Activated CD4-positive, CD25-positive, alpha-beta regulatory T cell treated with anti-CD3 and anti-CD28 coated beads, Interleukin-2, amount 50 U/mL, for 24 hours (primary cell): Measurements from ENCODE around the gene PTGR2.
"Not testable (repeated sequence)": the region's sequence is repeated elsewhere in the genome, so short reads cannot be mapped to it uniquely, and the experiment has no call there.

ENCODE experiments used
- ATAC-seq, 2 donors: fragments of 150-1000 bp; cut with Tn5 transposase; one replicate each; pipeline ENCODE4 v1.10.0; 2021; ENCODE audit warnings: mild to moderate bottlenecking in 1 of 2, moderate library complexity in 1 of 2

The PTGR2 gene

GRCh38 chr14:73851567-73852382 lies at the start of gene PTGR2:
TSS of gene PTGR2 (plus strand) at chr14:73851831. CDS start at chr14:73858863, 7,032 bp downstream.
- ATAC-seq = peak; percentile 94 to 95

GRCh38 chr14:73802431-73803188 lies 49.0 kb upstream of the PTGR2 start:
- ATAC-seq = no peak

DNA sequence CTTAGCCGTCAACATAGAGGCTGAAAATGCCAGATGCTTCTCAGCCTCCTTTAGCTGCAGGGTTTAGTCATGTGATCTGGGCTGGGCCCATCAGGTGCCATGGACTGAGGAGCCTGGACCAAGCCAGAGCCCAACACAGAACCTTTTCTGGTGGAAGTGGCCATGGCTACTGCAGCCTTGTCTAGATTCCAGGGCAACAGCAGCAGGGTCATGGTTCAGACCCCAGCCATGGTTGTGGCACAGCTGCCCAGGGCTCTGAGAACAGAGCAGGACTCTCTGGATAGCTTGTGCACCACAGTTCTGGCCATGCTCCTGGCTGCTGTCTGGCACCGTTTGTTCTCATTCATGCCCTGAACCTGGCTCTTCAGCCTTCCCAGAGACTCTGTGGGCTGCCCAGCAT lies 47.0 kb upstream of the PTGR2 start:
- no peak for ATAC-seq

DNA sequence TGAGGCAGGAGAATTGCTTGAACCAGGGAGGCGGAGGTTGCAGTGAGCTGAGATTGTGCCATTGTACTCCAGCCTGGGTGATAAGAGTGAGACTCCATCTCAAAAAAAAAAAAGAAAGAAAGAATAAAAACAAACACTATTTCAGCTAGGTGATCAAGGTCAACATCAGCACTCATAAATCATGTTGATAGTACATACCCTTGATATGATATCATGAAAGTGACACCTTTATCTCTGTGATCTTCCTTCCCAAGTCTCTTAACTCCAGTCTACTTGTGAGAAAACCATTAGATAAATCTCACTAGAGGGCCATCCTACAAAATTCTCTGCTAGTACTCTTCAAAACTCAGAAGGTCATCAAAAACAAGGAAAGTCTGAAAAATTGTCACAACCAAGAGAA lies 44.2 kb upstream of the PTGR2 start:
- no peak for ATAC-seq

DNA sequence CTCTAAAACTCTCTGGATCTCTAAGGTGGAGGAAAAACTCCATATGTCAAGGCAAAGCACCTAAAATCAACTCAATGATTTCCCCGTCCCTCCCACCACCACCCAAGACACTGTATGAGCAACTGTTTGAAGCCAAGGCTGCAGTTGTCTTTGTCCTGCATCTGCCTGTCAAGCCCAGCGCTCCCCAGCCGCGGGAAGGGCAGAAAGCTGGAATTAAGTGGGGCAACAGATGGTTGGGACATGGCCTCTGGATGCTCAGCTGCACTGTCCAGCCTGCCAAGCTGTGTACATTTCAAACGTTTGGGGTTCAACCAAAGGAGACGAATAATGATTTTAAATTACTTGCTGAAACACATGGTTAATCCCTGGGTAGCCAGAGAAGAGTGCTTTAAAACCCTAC lies 42.2 kb upstream of the PTGR2 start:
- no peak for ATAC-seq

GRCh38 chr14:73810478-73811163 lies 41.0 kb upstream of the PTGR2 start:
- ATAC-seq = no peak

- no peak for ATAC-seq
Observed at GRCh38 chr14:73811164-73811503, 40.5 kb upstream of the PTGR2 start.

GRCh38 chr14:73814153-73814552 lies 37.5 kb upstream of the PTGR2 start:
- peak; percentile 25 to 48 for ATAC-seq

DNA sequence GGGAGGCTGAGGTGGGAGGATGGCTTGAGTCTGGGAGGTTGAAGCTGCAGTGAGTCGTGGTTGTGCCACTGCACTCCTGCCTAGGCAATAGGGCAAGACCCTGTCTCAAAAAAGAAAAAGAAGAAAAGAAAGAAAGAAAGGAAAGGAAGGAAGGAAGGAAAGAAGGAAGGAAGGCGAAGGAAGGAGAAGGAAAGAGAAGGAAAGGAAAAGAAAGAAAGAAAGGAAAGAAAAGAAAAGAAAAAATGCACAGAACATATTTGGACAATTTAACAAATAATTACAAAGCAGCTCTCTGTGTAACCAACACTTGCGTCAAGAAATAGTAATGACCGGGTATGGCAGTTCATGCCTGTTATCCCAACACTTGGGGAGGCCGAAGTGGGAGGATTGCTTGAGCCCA lies 35.8 kb upstream of the PTGR2 start:
- ATAC-seq = no peak

- no peak for ATAC-seq
Observed at GRCh38 chr14:73816393-73816816, 35.2 kb upstream of the PTGR2 start.

DNA sequence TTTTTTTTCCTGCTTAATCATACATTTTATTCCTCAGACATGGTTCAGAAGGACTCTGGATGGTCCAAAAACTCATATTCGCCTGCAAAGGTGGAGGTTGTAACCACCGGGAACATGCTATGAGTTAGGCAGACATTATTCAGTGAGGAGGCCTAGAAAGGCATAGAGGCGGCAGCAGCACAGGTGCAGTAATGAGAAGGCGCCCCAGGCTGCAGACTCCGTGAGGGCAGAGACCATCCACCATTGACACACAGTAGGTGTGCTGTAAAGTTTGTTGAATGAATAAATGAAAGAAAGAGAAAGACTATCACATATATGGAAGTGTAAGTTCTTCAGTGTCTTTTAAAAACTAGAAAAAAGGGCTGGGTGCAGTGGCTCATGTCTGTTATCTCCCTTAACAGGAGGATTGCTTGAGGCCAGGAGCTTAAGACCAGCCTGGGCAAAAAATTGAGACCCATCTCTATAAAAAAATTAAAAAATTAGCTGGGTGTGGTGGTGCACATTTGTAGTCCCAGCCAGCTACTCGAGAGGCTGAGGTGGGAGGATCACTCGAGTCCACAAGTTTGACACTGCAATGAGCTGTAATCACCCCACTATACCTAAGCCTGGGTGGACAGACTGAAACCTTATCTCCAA lies 34.5 kb upstream of the PTGR2 start:
- ATAC-seq = no peak

GRCh38 chr14:73818821-73819220 lies 32.8 kb upstream of the PTGR2 start:
- no peak for ATAC-seq

- ATAC-seq = no peak
Observed at GRCh38 chr14:73820631-73821030, 31.0 kb upstream of the PTGR2 start.

- ATAC-seq = no peak
Observed at GRCh38 chr14:73823339-73823885, 28.2 kb upstream of the PTGR2 start.

DNA sequence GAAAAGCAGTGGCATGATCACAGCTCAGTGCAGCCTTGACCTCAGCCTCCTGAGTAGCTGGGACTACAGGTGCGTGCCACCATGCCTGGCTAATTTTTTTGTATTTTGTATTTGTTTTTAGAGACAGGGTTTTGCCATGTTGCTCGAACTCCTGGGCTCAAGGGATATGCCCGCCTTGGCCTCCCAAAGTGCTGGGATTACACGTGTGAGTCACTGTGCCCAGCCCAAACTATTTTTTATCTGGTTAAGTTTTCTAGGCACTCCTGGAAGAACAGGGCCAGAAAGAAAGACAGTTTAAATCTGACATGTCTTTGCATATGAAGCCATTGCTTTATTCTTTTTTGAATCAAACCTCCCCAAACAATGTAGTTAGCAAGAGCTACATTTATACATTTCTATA lies 27.5 kb upstream of the PTGR2 start:
- no peak for ATAC-seq

GRCh38 chr14:73824536-73824935 lies 27.1 kb upstream of the PTGR2 start:
- ATAC-seq = no peak

- peak; percentile 62 to 67 for ATAC-seq
Observed at GRCh38 chr14:73825551-73826188, 26.0 kb upstream of the PTGR2 start.

DNA sequence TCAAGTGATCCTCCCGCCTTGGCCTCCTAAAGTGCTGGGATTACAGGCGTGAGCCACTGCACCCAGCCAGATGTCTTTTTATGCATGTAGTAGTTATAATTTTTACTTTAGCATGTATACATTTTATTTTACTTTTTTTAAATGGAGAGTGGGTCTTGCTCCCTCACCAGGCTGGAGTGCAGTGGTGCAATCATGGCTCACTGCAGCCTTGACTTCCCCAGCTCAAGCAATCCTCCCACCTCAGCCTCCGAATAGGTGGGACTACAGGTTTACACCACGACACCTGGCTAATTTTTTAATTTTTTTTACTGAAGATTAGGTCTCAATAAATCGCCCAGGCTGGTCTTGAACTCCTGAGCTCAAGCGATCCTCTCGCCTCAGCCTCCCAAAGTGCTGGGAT lies 24.4 kb upstream of the PTGR2 start:
- not testable (repeated sequence) for ATAC-seq

DNA sequence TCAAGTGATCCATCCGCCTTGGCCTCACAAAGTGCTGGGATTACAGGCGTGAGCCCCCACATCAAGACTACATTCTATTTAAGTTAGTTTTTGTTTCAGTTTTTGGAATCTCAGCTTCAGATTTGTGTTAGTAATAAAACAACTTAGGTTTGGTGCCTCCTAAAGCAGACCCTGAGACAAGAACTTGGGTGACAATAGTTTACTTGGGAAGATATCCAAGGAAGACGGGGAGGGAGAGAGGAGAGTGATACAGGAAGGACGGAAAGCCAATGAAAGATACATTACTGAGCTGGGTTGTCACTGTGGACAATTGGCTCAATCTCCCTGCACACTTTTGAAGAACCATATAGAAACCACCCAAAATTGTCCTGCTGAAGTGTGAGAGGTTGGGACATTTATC lies 22.6 kb upstream of the PTGR2 start:
- ATAC-seq = no peak

GRCh38 chr14:73829526-73830431 lies 21.9 kb upstream of the PTGR2 start:
- ATAC-seq = peak; percentile 89 to 91

- no peak for ATAC-seq
Observed at GRCh38 chr14:73833034-73833433, 18.6 kb upstream of the PTGR2 start.
